C4-2B (cell line): ENCODE results near the gene C10orf90.

Experiments used
- ZFX ChIP-seq: fragments of 450-650 bp; IDR thresholded peaks from 2 replicates; pipeline ENCODE4 v1.6.1; 2017
- TF ChIP-seq, protein P1 (sequence below): fragments of 450-650 bp; conservative IDR thresholded peaks from 2 replicates; pipeline ENCODE4 v1.5.1; 2017; ENCODE audit warnings: mild to moderate bottlenecking

DNA sequence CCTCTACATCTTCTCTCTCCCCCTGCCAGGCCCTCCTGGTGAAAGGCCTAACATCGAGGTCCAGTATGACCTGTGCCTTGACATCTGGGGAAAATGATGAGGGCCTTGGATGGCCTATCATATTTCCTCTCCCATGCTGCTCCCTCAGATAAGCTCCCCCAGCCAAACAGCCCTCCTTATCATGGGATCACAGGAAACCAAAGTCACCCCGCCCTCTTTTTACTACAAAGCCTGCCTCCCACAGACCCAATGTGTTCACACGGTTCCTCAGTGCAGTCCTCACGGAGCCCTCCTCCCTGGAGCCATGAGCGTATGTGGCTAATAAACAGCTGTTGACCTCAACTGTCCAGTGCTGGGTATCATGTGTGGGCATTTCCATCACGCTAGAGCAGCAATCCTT, 32.0 kb downstream of the C10orf90 start:
- TF ChIP-seq, protein P1, sequence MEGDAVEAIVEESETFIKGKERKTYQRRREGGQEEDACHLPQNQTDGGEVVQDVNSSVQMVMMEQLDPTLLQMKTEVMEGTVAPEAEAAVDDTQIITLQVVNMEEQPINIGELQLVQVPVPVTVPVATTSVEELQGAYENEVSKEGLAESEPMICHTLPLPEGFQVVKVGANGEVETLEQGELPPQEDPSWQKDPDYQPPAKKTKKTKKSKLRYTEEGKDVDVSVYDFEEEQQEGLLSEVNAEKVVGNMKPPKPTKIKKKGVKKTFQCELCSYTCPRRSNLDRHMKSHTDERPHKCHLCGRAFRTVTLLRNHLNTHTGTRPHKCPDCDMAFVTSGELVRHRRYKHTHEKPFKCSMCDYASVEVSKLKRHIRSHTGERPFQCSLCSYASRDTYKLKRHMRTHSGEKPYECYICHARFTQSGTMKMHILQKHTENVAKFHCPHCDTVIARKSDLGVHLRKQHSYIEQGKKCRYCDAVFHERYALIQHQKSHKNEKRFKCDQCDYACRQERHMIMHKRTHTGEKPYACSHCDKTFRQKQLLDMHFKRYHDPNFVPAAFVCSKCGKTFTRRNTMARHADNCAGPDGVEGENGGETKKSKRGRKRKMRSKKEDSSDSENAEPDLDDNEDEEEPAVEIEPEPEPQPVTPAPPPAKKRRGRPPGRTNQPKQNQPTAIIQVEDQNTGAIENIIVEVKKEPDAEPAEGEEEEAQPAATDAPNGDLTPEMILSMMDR, result no peak
- TF ChIP-seq ZFX, result no peak
